AG09309 (cell line): ENCODE measurements around the gene PIWIL4.

ENCODE experiments used
- DNase-seq: peaks from one replicate; pipeline ENCODE4 v3.0.0-alpha.2; 2010; ENCODE audit warnings: low read depth
- H3K4me3 ChIP-seq: 2 replicates; pipeline ENCODE4 v1.5.1; 2011; ENCODE audit warnings: mild to moderate bottlenecking, low read depth, low read length, moderate library complexity; ENCODE audit not compliant: control insufficient read depth
- CTCF ChIP-seq: IDR thresholded peaks from 2 replicates; pipeline ENCODE4 v1.5.1; 2011; ENCODE audit warnings: mild to moderate bottlenecking, low read depth, low read length, inconsistent platforms; ENCODE audit not compliant: insufficient read depth, control insufficient read depth; ENCODE audit errors: missing control alignments

Gene PIWIL4

DNA sequence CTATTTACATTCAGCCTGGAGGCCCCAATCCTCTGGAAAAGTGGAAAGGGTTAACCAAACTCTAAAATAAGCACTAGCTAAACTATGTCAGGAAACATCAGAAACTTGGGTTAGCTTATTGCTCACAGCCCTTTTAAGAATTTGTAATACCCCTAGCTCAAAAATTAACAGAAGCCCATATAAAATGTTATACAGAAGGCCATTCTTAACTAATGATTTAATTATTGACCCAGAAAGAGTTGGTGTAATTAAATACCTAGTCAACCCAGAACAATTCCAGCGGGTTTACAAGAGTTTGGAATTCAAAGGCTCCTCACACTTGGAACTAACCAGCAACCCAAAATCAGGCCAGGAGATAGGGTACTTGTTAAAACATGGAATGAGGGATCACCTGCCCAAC is 88.8 kb downstream of the PIWIL4 start:
- H3K4me3 ChIP-seq = no peak overlapping the region
- no peak for TF ChIP-seq CTCF
- no peak for DNase-seq

DNA sequence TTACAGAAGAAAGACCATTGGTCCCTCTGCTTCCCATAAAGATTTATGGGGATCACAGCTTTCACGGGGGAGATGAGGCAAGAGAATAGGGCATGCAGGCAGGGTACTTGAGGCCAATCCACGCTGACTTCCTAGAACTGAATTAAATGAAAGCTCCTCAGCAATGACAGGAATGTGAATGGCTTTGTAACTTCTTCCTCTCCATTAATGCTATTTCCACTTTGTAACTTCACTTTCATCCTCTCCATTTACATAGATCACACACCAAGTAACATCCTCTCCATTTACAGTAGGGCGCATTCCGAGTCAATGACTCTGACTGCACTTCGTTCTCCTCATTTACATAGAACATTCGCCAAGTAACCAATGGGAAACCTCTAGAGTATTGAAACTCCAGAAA is 89.8 kb downstream of the PIWIL4 start:
- TF ChIP-seq CTCF = no peak
- no peak overlapping the region for H3K4me3 ChIP-seq
- no peak for DNase-seq

DNA sequence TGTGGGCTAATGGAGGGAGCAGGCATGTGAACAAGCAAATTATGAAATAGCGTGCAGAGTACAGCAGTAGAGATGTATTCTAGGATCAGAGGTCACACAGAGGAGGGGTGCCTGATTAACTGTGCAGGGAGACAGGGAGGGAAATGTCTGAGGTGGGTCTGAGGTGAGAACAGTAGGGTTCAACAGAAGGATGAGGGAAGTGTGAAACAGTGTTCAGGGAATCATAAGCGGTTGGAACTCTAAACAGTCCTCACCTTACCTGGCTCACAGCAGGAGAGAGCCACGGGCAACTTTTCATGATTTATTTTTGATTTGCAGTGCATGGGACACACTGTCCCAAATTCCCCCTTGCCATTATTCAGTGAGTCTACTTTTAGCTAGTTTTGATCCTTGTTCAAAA is 90.5 kb downstream of the PIWIL4 start:
- no peak for TF ChIP-seq CTCF
- no peak for DNase-seq
- no peak overlapping the region for H3K4me3 ChIP-seq

GRCh38 chr11:94658386-94658785 is 91.2 kb downstream of the PIWIL4 start:
- TF ChIP-seq CTCF = no peak
- H3K4me3 ChIP-seq = no peak overlapping the region
- no peak for DNase-seq

- no peak overlapping the region for H3K4me3 ChIP-seq
- no peak for TF ChIP-seq CTCF
- no peak for DNase-seq
These were observed 91.7 kb downstream of the PIWIL4 start for GRCh38 chr11:94658888-94659287.

DNA sequence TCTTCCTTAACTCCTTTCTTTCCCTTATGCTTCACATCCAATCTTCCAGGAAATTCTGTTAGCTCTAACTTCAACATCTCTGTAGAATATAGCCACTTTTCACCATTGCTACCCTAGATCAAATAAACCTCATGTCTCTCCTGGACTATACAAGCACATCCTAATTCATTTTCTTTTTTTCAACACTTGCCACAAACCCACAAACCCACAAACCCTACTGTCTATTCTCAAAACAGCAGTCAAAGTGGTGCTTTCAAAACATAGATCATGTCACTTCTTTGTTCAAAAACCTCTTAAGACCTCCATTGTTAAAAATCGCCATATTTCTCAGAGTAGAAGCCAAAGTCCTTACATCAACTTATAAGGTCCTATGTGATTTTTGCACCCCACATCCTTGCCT is 94.3 kb downstream of the PIWIL4 start:
- no peak overlapping the region for H3K4me3 ChIP-seq
- TF ChIP-seq CTCF = no peak
- no peak for DNase-seq

- H3K4me3 ChIP-seq = no peak overlapping the region
- DNase-seq = no peak
These were observed 95.1 kb downstream of the PIWIL4 start for GRCh38 chr11:94662065-94662779.

More at GRCh38 chr11:94662065-94662779, 95.1 kb downstream of the PIWIL4 start:
- TF ChIP-seq CTCF = no peak
